Type B pancreatic cell (in vitro differentiated cells): ENCODE data around the gene SEMA7A. TPM values are rescaled to one million over a fixed set of nuclear protein-coding genes. Genes with fewer than 3 reads are reported as not detected.

ENCODE experiments used
- DNase-seq: peaks from one replicate; pipeline ENCODE4 v3.0.0; 2021; ENCODE audit warnings: mixed read lengths; ENCODE audit not compliant: unreplicated experiment; ENCODE audit errors: extremely low spot score
- H3K27ac Mint-ChIP-seq: 2 replicates; pipeline ENCODE4 v1.8.0; 2021; ENCODE audit warnings: mild to moderate bottlenecking, mixed read lengths
- H3K27me3 Mint-ChIP-seq: 2 replicates; pipeline ENCODE4 v1.8.0; 2021; ENCODE audit warnings: mixed read lengths
- H3K36me3 Mint-ChIP-seq: 2 replicates; pipeline ENCODE4 v1.8.0; 2021; ENCODE audit warnings: mixed read lengths
- H3K4me1 Mint-ChIP-seq: one replicate; pipeline ENCODE4 v1.8.0; 2021; ENCODE audit warnings: mixed read lengths; ENCODE audit not compliant: unreplicated experiment
- H3K4me3 Mint-ChIP-seq: 2 replicates; pipeline ENCODE4 v1.8.0; 2021; ENCODE audit warnings: mild to moderate bottlenecking, mixed read lengths
- H3K9me3 Mint-ChIP-seq: 2 replicates; pipeline ENCODE4 v1.8.0; 2021; ENCODE audit warnings: mixed read lengths
- CTCF ChIP-seq: fragments of 200-600 bp; sonication (generic); conservative IDR thresholded peaks from 2 replicates; pipeline ENCODE4 v1.5.0; 2021; ENCODE audit warnings: antibody characterized with exemption, mild to moderate bottlenecking
- total RNA-seq: library from RNA; stranded (reverse); gene quantifications from 2 replicates; pipeline ENCODE4 v1.2.1, GENCODE V29; 2021; ENCODE audit warnings: low replicate concordance

SEMA7A gene
- total RNA-seq, 1 donor from 2014 or later: 6.3 TPM

- Mint-ChIP-seq H3K27ac (no peak overlapping the region), H3K36me3 (no peaks in the 10 kb centered on the region), H3K4me1 (peaks cover 16% of the 10 kb centered on the region), H3K4me3 (no peak overlapping the region), H3K27me3 (no peaks in the 10 kb centered on the region), H3K9me3 (no peaks in the 10 kb centered on the region)
- no peak for TF ChIP-seq CTCF
- DNase-seq: no peak
Measured at GRCh38 chr15:74399100-74399499, 34.7 kb downstream of the SEMA7A start.

- no peaks in the 10 kb centered on the region for H3K36me3 Mint-ChIP-seq
- no peak for TF ChIP-seq CTCF
Measured at GRCh38 chr15:74398183-74398582, 35.6 kb downstream of the SEMA7A start.

DNA sequence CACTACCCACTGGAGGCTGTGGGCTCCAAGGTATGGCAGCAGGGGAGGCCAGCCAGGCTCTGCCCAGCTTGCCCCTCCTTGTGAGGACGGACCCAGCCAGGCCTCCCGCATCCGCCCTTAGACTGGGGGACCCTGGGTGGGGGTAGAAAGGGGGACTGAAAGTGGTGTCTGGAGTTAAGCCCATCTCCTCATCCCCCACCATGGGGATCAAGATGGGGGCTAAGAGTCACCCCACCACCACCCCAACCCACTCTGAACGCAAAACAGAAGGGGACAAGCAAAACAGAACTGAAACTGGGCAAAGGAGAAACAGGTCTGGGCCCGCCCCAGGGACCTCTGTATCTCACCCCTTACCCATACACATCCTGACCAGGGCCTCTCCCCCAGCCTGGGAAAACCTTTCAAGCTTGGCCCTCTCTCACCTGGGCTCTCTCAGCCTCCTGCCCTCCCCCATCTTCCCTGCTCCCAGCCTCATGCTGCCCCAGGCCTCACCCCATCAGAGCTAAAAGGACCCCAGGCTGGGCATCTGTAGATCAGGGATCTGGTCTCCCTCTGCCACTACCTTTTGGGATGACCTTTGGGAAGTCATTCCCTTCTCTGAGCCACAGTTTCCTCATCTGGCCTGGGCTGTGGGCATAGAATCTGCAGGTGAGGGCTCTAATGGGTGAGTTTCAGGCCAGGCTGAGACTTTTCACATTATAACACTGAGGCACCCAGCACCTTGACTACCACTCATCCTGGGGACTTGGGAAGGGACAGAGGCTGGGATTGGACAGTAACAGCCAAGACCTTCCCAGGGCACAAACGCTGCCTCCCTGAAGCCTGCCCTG, 36.3 kb downstream of the SEMA7A start:
- H3K27ac Mint-ChIP-seq: peak overlapping the region; percentile 45
- no peaks in the 10 kb centered on the region for H3K9me3 Mint-ChIP-seq
- peaks cover 30% of the 10 kb centered on the region for H3K4me1 Mint-ChIP-seq
- no peak overlapping the region for H3K4me3 Mint-ChIP-seq
- DNase-seq: no peak
- no peaks in the 10 kb centered on the region for H3K27me3 Mint-ChIP-seq
- TF ChIP-seq CTCF: no peak
- H3K36me3 Mint-ChIP-seq: no peaks in the 10 kb centered on the region

More at GRCh38 chr15:74398183-74398582, 35.6 kb downstream of the SEMA7A start:
- H3K27ac Mint-ChIP-seq: no peak overlapping the region
- no peaks in the 10 kb centered on the region for H3K27me3 Mint-ChIP-seq
- H3K4me1 Mint-ChIP-seq: peaks cover 22% of the 10 kb centered on the region
- no peak for DNase-seq
- H3K4me3 Mint-ChIP-seq: no peak overlapping the region
- no peaks in the 10 kb centered on the region for H3K9me3 Mint-ChIP-seq

DNA sequence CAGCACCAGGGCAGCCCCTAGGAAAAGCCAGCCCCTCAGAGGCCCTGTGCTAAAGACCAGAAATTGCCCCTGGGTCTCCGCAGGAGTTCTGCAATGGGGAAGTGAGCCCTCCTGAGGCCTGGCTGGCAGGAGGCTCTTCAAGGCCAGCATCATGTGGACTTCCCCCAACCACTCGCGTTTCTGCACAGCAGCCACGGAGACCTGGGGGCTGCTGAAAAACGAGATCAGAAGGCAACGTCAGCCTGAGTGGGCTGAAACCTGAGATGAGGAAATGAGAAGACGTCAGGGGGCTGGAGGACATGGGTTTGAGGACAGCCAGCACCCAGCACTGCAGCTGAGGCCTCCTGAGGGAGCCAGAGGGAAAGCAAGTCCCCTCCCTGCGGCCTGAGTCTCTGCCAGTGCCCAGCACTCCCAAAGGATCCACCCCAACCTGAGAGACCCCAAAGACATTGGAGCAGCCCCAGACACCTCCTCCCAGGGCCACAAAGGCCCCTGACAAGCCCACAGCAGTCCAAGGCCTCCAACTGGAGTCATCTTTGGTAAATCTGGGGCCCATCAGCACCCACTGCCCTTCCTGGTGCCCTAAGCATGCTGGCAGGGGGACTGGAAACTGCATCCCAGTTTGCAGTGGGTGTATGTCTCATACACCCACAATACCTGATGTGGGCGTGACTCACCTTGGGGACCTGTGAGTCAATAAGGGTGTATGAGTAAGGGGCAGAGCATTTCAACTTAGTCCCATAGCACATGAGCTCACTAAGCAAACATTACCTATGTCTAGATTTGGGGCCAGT, 37.1 kb downstream of the SEMA7A start:
- DNase-seq: no peak
- H3K27ac Mint-ChIP-seq: peak overlapping the region; percentile 45

DNA sequence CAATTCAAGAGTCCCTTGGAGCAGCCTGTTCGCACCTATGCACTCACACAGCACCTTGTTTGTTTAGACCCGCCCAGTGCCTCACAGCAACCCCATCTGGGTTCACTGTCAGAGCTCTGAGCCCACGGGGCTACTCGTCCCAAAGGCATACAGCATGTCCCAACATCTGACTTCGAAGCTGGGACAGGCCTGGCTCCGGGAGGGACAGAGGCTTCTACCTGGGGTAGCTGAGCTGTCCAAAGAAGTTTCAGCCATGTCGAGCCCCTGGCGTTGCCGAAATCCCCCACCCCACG, 37.7 kb downstream of the SEMA7A start:
- Mint-ChIP-seq H3K9me3 (no peaks in the 10 kb centered on the region), H3K4me3 (no peak overlapping the region), H3K27ac (peak overlapping the region; percentile 45), H3K27me3 (no peaks in the 10 kb centered on the region), H3K36me3 (no peaks in the 10 kb centered on the region), H3K4me1 (peaks cover 36% of the 10 kb centered on the region)
- TF ChIP-seq CTCF: no peak
- DNase-seq: no peak

More for the DNA sequence above, 37.1 kb downstream of the SEMA7A start:
- H3K27me3 Mint-ChIP-seq: no peaks in the 10 kb centered on the region
- no peaks in the 10 kb centered on the region for H3K36me3 Mint-ChIP-seq
- no peak for TF ChIP-seq CTCF
- H3K4me1 Mint-ChIP-seq: peaks cover 34% of the 10 kb centered on the region
- H3K4me3 Mint-ChIP-seq: no peak overlapping the region
- no peaks in the 10 kb centered on the region for H3K9me3 Mint-ChIP-seq
